ENCODE results near the gene RUSF1.
"Not testable (repeated sequence)": the region's sequence is repeated elsewhere in the genome, so short reads cannot be mapped to it uniquely, and the experiment has no call there.

RUSF1 gene

GRCh38 chr16:31529108-31529936 lies 21.1 kb upstream of the RUSF1 start:
- H3K4me3 ChIP-seq (ENCODE audit: low read depth in 1 of 2, low read length in 1 of 2) = no peak overlapping the region
- no peak for TF ChIP-seq CTCF (IDR thresholded peaks at IDR 0.05)
- peaks cover 63% of the 10 kb centered on the region for H3K27me3 ChIP-seq

GRCh38 chr16:31528523-31529107 lies 20.4 kb upstream of the RUSF1 start:
- Histone ChIP-seq H3K4me3 (ENCODE audit: low read depth in 1 of 2, low read length in 1 of 2) (no peak overlapping the region), H3K27ac (no peak overlapping the region), H3K9me3 (no peaks in the 10 kb centered on the region), H3K27me3 (peaks cover 56% of the 10 kb centered on the region), H3K4me1 (ENCODE audit: control insufficient read depth in 1 of 2, insufficient read depth in 1 of 2, low read depth in 1 of 2, low read length in 1 of 2) (no peaks in the 10 kb centered on the region), H3K36me3 (no peaks in the 10 kb centered on the region)
- TF ChIP-seq CTCF (IDR thresholded peaks at IDR 0.05) = no peak

More at GRCh38 chr16:31529108-31529936, 21.1 kb upstream of the RUSF1 start:
- Histone ChIP-seq H3K36me3 (no peaks in the 10 kb centered on the region), H3K4me1 (ENCODE audit: control insufficient read depth in 1 of 2, insufficient read depth in 1 of 2, low read depth in 1 of 2, low read length in 1 of 2) (no peaks in the 10 kb centered on the region), H3K27ac (no peak overlapping the region), H3K9me3 (no peaks in the 10 kb centered on the region)

- Histone ChIP-seq H3K27me3 (peaks cover 54% of the 10 kb centered on the region), H3K9me3 (no peaks in the 10 kb centered on the region), H3K27ac (no peak within 1 kb of the TSS), H3K36me3 (no peaks in the 10 kb centered on the region), H3K4me3 (ENCODE audit: low read depth in 1 of 2, low read length in 1 of 2) (no peak within 1 kb of the TSS), H3K4me1 (ENCODE audit: control insufficient read depth in 1 of 2, insufficient read depth in 1 of 2, low read depth in 1 of 2, low read length in 1 of 2) (no peaks in the 10 kb centered on the region)
- no peak for TF ChIP-seq CTCF (IDR thresholded peaks at IDR 0.05)
Observed at GRCh38 chr16:31527734-31528274, 19.6 kb upstream of the RUSF1 start, which contains the start of gene AHSP. Gene AHSP, plus strand, starts transcription at chr16:31527900. Its CDS starts 240 bp downstream, at chr16:31528140.

GRCh38 chr16:31525113-31525512 lies 16.9 kb upstream of the RUSF1 start:
- Histone ChIP-seq H3K27ac (no peak overlapping the region), H3K4me3 (ENCODE audit: low read depth in 1 of 2, low read length in 1 of 2) (no peak overlapping the region), H3K9me3 (no peaks in the 10 kb centered on the region), H3K36me3 (no peaks in the 10 kb centered on the region), H3K27me3 (peaks cover 30% of the 10 kb centered on the region), H3K4me1 (ENCODE audit: control insufficient read depth in 1 of 2, insufficient read depth in 1 of 2, low read depth in 1 of 2, low read length in 1 of 2) (no peaks in the 10 kb centered on the region)
- no peak for TF ChIP-seq CTCF (IDR thresholded peaks at IDR 0.05)

GRCh38 chr16:31523768-31524167 lies 15.6 kb upstream of the RUSF1 start:
- peaks cover 17% of the 10 kb centered on the region for H3K27me3 ChIP-seq
- H3K36me3 ChIP-seq; H3K27ac ChIP-seq; H3K4me1 ChIP-seq (ENCODE audit: control insufficient read depth in 1 of 2, insufficient read depth in 1 of 2, low read depth in 1 of 2, low read length in 1 of 2); H3K4me3 ChIP-seq (ENCODE audit: low read depth in 1 of 2, low read length in 1 of 2); H3K9me3 ChIP-seq: not testable (repeated sequence)

- Histone ChIP-seq H3K27ac (no peak overlapping the region), H3K27me3 (no peaks in the 10 kb centered on the region), H3K36me3 (no peaks in the 10 kb centered on the region), H3K4me3 (ENCODE audit: low read depth in 1 of 2, low read length in 1 of 2) (no peak overlapping the region), H3K4me1 (ENCODE audit: control insufficient read depth in 1 of 2, insufficient read depth in 1 of 2, low read depth in 1 of 2, low read length in 1 of 2) (no peaks in the 10 kb centered on the region), H3K9me3 (no peaks in the 10 kb centered on the region)
- TF ChIP-seq CTCF (IDR thresholded peaks at IDR 0.05) = no peak
Observed at GRCh38 chr16:31522071-31522470, 13.9 kb upstream of the RUSF1 start.

Measured in neutrophil (primary cell).